ENCODE results near the gene APMAP. TPM values are rescaled to one million over a fixed set of nuclear protein-coding genes. Genes with fewer than 3 reads are reported as not detected.

APMAP gene
- total and polyA plus RNA-seq, 10 of the 15 experiments (the other 5 are each of a cell fraction or from before 2014, with no cell fraction given), result 12.1 to 60.2 (median 32.7) TPM

- Histone ChIP-seq H3K9ac (ENCODE audit: control insufficient read depth, insufficient read depth, low read length) (no peak overlapping the region), H3K36me3 (ENCODE audit: control insufficient read depth in 2 of 2, insufficient read depth in 2 of 2, low read length in 1 of 2) (no peaks in the 10 kb centered on the region), H3K27me3 (replicated peaks in 1 of 2; ENCODE audit: control insufficient read depth in 2 of 2, insufficient read depth in 2 of 2, low read length in 1 of 2) (no peaks in the 10 kb centered on the region), H3K79me2 (ENCODE audit: control insufficient read depth, insufficient read depth, low read length) (peaks cover 24% of the 10 kb centered on the region), H3K4me2 (ENCODE audit: control insufficient read depth, insufficient read depth) (no peak overlapping the region), H4K20me1 (ENCODE audit: control insufficient read depth, insufficient read depth) (no peaks in the 10 kb centered on the region), H2AFZ (ENCODE audit: control insufficient read depth, low read depth, low read length) (no peak overlapping the region), H3K4me1 (ENCODE audit: control insufficient read depth, insufficient read depth, low read length) (peaks cover 3% of the 10 kb centered on the region; the same call in 1 of the 2 replicates), H3K27ac (ENCODE audit: control insufficient read depth, insufficient read depth) (no peak overlapping the region), H3K9me3 (replicated peaks; ENCODE audit: control insufficient read depth, insufficient read depth, low read length) (no peaks in the 10 kb centered on the region), H3K4me3 (no peak overlapping the region)
- ChIA-PET CTCF (interaction anchor here (0.9 to 13.8 kb wide), 18 partner anchors 9 to 413 kb away, joined by 3 to 244 read pairs (median 6); partner anchors contain the start of genes ACSS1, GINS1 and PYGB), SMC1A (ENCODE audit: uncharacterized antibody, unreplicated experiment) (interaction anchor here (0.7 to 4.8 kb wide), 12 partner anchors 9 to 415 kb away, joined by 3 to 116 read pairs (median 4); partner anchors contain the start of gene ACSS1), POLR2A (interaction anchor here (1.0 to 1.2 kb wide), 2 partner anchors 63 to 70 kb away, joined by 3 read pairs; partner anchors contain the start of gene ACSS1), RAD21 (ENCODE audit: unreplicated experiment) (interaction anchor here (0.7 to 4.7 kb wide), 8 partner anchors 14 to 404 kb away, joined by 3 to 87 read pairs (median 5); partner anchors contain the start of gene ACSS1)
- 35% methylated on average over 20 of the region's 20 CpGs for WGBS (ENCODE audit: insufficient coverage, insufficient replicate concordance, low lambda C conversion rate, missing lambda C conversion rate)
- peak; percentile 46 for ATAC-seq
- FAIRE-seq, result peak; percentile 13
- BruUV-seq (replicated peaks), result no TSS peak
- peak; percentile 45 for DNase-seq (ENCODE audit: low read depth, low spot score)
- in situ Hi-C loops (cut with MboI) (loop anchor here (5.0 kb wide), 2 partner anchors 68 to 183 kb away; no protein-coding TSS in a partner anchor), intact Hi-C loops (cut with micrococcal nuclease; ENCODE audit: unreplicated experiment) (loop anchor here (1.0 to 5.0 kb wide), 4 partner anchors 71 to 405 kb away; no protein-coding TSS in a partner anchor)
- TF ChIP-seq SREBF1 (IDR thresholded peaks at IDR 0.05; ENCODE audit: low read length), result no peak
- peak; percentile 98 for TF ChIP-seq RAD21 (IDR thresholded peaks at IDR 0.05; ENCODE audit: insufficient read depth, low read depth, low read length)
- peak; percentile 35; the same call in 1 of the 2 replicates for TF ChIP-seq RB1 (IDR thresholded peaks at IDR 0.05; ENCODE audit: borderline replicate concordance)
- TF ChIP-seq BHLHE40 (IDR thresholded peaks at IDR 0.05; ENCODE audit: borderline replicate concordance in 1 of 2, low read depth in 2 of 2, low read length in 1 of 2), result 0 out of 4 replicates have a peak, but pooled peaks of 1 of the 2 experiments have one; percentile 9
- no peak for TF ChIP-seq MYB (IDR thresholded peaks at IDR 0.05; ENCODE audit: borderline replicate concordance, low read depth, low read length)
- TF ChIP-seq NFXL1 (IDR thresholded peaks at IDR 0.05; ENCODE audit: borderline replicate concordance), result no peak
- no peak for TF ChIP-seq SUPT20H (IDR thresholded peaks at IDR 0.05; ENCODE audit: borderline replicate concordance, control insufficient read depth, low read depth, low read length)
- no peak for TF ChIP-seq NBN (IDR thresholded peaks at IDR 0.05)
- TF ChIP-seq PBX3 (IDR thresholded peaks at IDR 0.05; ENCODE audit: insufficient replicate concordance, low read depth, low read length), result peak; percentile 91
- TF ChIP-seq YY1 (IDR thresholded peaks at IDR 0.05; ENCODE audit: low read depth, low read length), result peak; percentile 83
- TF ChIP-seq RELA (IDR thresholded peaks at IDR 0.05; ENCODE audit: borderline replicate concordance, partially characterized antibody), result peak; percentile 39
- no peak for TF ChIP-seq E2F8 (IDR thresholded peaks at IDR 0.05; ENCODE audit: low read depth, partially characterized antibody)
- no peak for TF ChIP-seq ZNF24 (IDR thresholded peaks at IDR 0.05)
- peak; percentile 88 to 95 (median 90); a peak in 5 of 6 replicates for TF ChIP-seq CTCF (IDR thresholded peaks at IDR 0.05 in 2 of 3, conservative IDR thresholded peaks at IDR 0.05 in 1 of 3; ENCODE audit: control insufficient read depth in 2 of 3, extremely low read depth in 1 of 3, insufficient read depth in 1 of 3, low read depth in 3 of 3, low read length in 3 of 3)
- 0 out of 2 replicates have a peak, but pooled peaks have one; percentile 19 for TF ChIP-seq MEF2A (IDR thresholded peaks at IDR 0.05; ENCODE audit: insufficient read depth, low read depth, low read length)
Measured at GRCh38 chr20:24994470-24995368, 2.2 kb upstream of the APMAP start.
